HepG2 (cell line): Measurements from ENCODE around the gene WTAP. TPM values are rescaled to one million over a fixed set of nuclear protein-coding genes. Genes with fewer than 3 reads are reported as not detected.
A peak's percentile ranks its signal among the peaks of the same experiment; 100 is the strongest.

Experiments
- AHR ChIP-seq: IDR thresholded peaks from 2 replicates; pipeline ENCODE4 v1.6.1; 2018; ENCODE audit warnings: missing genetic modification reagents, missing compliant biosample characterization
- ATF1 ChIP-seq: IDR thresholded peaks from 2 replicates; pipeline ENCODE4 v1.6.1; 2016; ENCODE audit warnings: mild to moderate bottlenecking, control low read depth
- DMTF1 ChIP-seq: sonication (generic); formaldehyde crosslinking; IDR thresholded peaks from 2 replicates; pipeline ENCODE4 v1.4.0; 2020; ENCODE audit warnings: mild to moderate bottlenecking, missing genetic modification reagents
- HBP1 ChIP-seq: IDR thresholded peaks from 2 replicates; pipeline ENCODE4 v1.6.1; 2016; ENCODE audit warnings: low read depth, control low read depth
- KMT2A ChIP-seq: sonication (generic); formaldehyde crosslinking; IDR thresholded peaks from 2 replicates; pipeline ENCODE4 v1.4.0; 2020; ENCODE audit warnings: missing genetic modification reagents
- NFYC ChIP-seq: IDR thresholded peaks from 2 replicates; pipeline ENCODE4 v1.6.1; 2016; ENCODE audit warnings: missing genetic modification reagents, missing compliant biosample characterization
- PRDM10 ChIP-seq: sonication (generic); formaldehyde crosslinking; IDR thresholded peaks from 2 replicates; pipeline ENCODE4 v1.4.0; 2020; ENCODE audit warnings: low read depth, missing genetic modification reagents
- RBFOX2 ChIP-seq: fragments of 200-400 bp; formaldehyde crosslinking; IDR thresholded peaks from 2 replicates; pipeline ENCODE4 v1.6.1; 2017; ENCODE audit warnings: low read depth, mild to moderate bottlenecking, low read length
- ZBTB14 ChIP-seq: sonication (generic); formaldehyde crosslinking; IDR thresholded peaks from 2 replicates; pipeline ENCODE4 v1.4.0; 2020; ENCODE audit warnings: missing genetic modification reagents
- polyA plus RNA-seq, 8 experiments: library from polyadenylated mRNA; depleted of rRNA in 3 of 8; stranded (reverse) in 7 of 8; unstranded in 1 of 8; fragments of >200 nt; fragmentation: Illumina TruSeq in 4 of 8; extraction: Trizol in 4 of 8; gene quantifications; 2 replicates each; pipeline versions ENCODE4 v1.2.1 to v1.2.3, GENCODE V29; 2011 to 2016; ENCODE audit warnings: low read depth in 4 of 8, missing spikeins in 1 of 8, mixed read lengths in 1 of 8; ENCODE audit not compliant: insufficient read depth in 1 of 8
- total RNA-seq, 5 experiments: library from RNA; depleted of rRNA; stranded (reverse); fragments of >200 nt; fragmentation: Illumina TruSeq; extraction: Trizol; gene quantifications; 2 replicates each; pipeline ENCODE4 v1.2.3, GENCODE V29; 2016; ENCODE audit warnings: low read depth in 1 of 5
- TF ChIP-seq, protein P1 (sequence below): IDR thresholded peaks from 2 replicates; pipeline ENCODE4 v1.6.1; 2016; ENCODE audit warnings: low read depth
- TF ChIP-seq, protein P2 (sequence below): sonication (generic); formaldehyde crosslinking; IDR thresholded peaks from 2 replicates; pipeline ENCODE4 v1.4.0; 2020; ENCODE audit warnings: missing genetic modification reagents
- TF ChIP-seq, protein P3 (sequence below): sonication (generic); formaldehyde crosslinking; IDR thresholded peaks from 2 replicates; pipeline ENCODE4 v1.4.0; 2020; ENCODE audit warnings: mild to moderate bottlenecking, missing genetic modification reagents
- TF ChIP-seq, protein P4 (sequence below): sonication (generic); formaldehyde crosslinking; IDR thresholded peaks from 2 replicates; pipeline ENCODE4 v1.4.0; 2020; ENCODE audit warnings: missing genetic modification reagents

Gene WTAP
- total and polyA plus RNA-seq, 2 of the 13 experiments (the other 11 are each of a cell fraction or from before 2014, with no cell fraction given) = 31.6 to 167 TPM

DNA sequence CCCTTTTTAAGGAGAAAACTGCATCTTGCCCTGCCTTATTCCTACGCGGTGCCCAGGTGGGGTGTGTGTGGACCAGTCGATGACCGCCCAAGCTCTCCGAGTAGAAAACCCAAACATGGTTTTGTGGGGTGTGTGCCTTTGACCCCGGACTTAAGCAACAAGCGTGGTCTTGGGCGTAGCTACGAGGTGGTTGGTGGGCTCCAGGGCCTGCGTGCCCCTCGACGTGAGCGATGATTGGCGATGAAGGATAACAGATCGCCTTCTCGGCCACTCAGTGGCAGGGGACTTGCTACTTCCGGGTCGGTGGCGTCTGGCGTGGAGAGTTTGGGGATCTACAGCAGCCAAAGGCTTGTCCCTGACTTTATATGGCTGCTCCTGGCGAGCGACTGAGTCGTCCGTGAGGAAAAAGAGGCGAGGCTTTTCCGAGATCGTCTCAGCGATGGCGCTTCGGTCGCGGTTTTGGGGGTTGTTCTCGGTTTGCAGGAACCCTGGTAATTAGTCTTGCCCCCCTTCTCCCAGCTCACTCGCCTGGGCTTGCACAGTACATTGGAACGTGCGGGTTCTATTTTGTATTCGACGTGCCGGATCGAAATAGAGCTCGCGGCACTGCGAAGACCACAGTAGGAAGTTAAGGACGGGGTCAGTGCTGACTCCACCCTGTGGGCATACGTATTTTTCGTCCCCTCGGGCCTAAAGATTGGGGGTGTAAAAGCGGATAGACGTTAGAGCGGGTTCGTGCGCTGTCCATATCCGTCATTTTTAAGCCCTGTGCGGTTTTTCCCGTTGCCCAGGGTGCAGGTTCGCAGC, 63.0 kb downstream of the WTAP start, which contains the start of gene MRPL18 (continued):
- peak; percentile 95 for TF ChIP-seq NFYC (CRISPR knock-in tag)
- TF ChIP-seq, protein P1, sequence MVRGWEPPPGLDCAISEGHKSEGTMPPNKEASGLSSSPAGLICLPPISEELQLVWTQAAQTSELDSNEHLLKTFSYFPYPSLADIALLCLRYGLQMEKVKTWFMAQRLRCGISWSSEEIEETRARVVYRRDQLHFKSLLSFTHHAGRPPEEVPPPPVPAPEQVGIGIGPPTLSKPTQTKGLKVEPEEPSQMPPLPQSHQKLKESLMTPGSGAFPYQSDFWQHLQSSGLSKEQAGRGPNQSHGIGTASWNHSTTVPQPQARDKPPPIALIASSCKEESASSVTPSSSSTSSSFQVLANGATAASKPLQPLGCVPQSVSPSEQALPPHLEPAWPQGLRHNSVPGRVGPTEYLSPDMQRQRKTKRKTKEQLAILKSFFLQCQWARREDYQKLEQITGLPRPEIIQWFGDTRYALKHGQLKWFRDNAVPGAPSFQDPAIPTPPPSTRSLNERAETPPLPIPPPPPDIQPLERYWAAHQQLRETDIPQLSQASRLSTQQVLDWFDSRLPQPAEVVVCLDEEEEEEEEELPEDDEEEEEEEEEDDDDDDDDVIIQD = no peak
- peak; percentile 73 for TF ChIP-seq RBFOX2
- peak; percentile 46; the same call in 1 of the 2 replicates for TF ChIP-seq HBP1 (CRISPR knock-in tag)
- TF ChIP-seq, protein P2, sequence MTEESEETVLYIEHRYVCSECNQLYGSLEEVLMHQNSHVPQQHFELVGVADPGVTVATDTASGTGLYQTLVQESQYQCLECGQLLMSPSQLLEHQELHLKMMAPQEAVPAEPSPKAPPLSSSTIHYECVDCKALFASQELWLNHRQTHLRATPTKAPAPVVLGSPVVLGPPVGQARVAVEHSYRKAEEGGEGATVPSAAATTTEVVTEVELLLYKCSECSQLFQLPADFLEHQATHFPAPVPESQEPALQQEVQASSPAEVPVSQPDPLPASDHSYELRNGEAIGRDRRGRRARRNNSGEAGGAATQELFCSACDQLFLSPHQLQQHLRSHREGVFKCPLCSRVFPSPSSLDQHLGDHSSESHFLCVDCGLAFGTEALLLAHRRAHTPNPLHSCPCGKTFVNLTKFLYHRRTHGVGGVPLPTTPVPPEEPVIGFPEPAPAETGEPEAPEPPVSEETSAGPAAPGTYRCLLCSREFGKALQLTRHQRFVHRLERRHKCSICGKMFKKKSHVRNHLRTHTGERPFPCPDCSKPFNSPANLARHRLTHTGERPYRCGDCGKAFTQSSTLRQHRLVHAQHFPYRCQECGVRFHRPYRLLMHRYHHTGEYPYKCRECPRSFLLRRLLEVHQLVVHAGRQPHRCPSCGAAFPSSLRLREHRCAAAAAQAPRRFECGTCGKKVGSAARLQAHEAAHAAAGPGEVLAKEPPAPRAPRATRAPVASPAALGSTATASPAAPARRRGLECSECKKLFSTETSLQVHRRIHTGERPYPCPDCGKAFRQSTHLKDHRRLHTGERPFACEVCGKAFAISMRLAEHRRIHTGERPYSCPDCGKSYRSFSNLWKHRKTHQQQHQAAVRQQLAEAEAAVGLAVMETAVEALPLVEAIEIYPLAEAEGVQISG (CRISPR knock-in tag) = peak; percentile 20; the same call in 1 of the 2 replicates
- peak; percentile 88 for TF ChIP-seq ATF1
- peak; percentile 50 for TF ChIP-seq PRDM10
- no peak for TF ChIP-seq DMTF1
- peak; percentile 94 for TF ChIP-seq KMT2A (CRISPR knock-in tag)
- TF ChIP-seq, protein P3, sequence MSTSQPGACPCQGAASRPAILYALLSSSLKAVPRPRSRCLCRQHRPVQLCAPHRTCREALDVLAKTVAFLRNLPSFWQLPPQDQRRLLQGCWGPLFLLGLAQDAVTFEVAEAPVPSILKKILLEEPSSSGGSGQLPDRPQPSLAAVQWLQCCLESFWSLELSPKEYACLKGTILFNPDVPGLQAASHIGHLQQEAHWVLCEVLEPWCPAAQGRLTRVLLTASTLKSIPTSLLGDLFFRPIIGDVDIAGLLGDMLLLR (CRISPR knock-in tag) = no peak
- TF ChIP-seq AHR = 0 out of 2 replicates have a peak, but pooled peaks have one; percentile 21
- no peak for TF ChIP-seq ZBTB14 (CRISPR knock-in tag)
- TF ChIP-seq, protein P4, sequence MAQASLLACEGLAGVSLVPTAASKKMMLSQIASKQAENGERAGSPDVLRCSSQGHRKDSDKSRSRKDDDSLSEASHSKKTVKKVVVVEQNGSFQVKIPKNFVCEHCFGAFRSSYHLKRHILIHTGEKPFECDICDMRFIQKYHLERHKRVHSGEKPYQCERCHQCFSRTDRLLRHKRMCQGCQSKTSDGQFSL (CRISPR knock-in tag) = 0 out of 2 replicates have a peak, but pooled peaks have one; percentile 18
